Fibroblast of lung (primary cell): Measurements from ENCODE around the gene CERS6.

Source experiments
- EZH2 ChIP-seq: IDR thresholded peaks from 2 replicates; pipeline ENCODE4 v1.5.1; 2012; ENCODE audit warnings: low read length, control low read depth, mild to moderate bottlenecking; ENCODE audit errors: missing control alignments
- TF ChIP-seq, protein P1 (sequence below), 2 donors: IDR thresholded peaks in 1 of 2; conservative IDR thresholded peaks in 1 of 2; 1 replicate in 1 of 2; 2 replicates in 1 of 2; pipeline ENCODE4 v1.5.1; 2011 to 2012; ENCODE audit warnings: low read length in 2 of 2, control low read depth in 1 of 2, inconsistent platforms in 1 of 2, low read depth in 1 of 2, mild to moderate bottlenecking in 1 of 2

DNA sequence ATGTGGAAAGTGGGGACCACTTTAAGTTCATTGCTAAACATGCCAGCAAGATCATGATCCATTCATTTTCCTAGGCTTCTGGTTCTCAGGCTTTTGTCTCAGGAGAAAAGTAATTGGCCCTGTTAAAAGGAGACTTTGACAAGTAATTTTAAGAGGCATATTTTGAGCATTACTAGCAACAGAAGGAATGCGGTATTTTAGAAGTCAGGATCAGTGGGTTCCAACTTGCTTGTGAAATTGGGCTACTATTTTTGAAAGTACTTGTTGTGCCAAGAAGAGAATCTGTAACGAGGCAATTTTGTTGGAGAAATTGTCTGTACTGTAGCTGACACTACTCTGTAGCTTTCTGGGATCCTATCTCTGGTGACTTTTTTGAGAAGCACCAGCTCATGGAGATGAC, 59.4 kb downstream of the CERS6 start:
- TF ChIP-seq, protein P1, sequence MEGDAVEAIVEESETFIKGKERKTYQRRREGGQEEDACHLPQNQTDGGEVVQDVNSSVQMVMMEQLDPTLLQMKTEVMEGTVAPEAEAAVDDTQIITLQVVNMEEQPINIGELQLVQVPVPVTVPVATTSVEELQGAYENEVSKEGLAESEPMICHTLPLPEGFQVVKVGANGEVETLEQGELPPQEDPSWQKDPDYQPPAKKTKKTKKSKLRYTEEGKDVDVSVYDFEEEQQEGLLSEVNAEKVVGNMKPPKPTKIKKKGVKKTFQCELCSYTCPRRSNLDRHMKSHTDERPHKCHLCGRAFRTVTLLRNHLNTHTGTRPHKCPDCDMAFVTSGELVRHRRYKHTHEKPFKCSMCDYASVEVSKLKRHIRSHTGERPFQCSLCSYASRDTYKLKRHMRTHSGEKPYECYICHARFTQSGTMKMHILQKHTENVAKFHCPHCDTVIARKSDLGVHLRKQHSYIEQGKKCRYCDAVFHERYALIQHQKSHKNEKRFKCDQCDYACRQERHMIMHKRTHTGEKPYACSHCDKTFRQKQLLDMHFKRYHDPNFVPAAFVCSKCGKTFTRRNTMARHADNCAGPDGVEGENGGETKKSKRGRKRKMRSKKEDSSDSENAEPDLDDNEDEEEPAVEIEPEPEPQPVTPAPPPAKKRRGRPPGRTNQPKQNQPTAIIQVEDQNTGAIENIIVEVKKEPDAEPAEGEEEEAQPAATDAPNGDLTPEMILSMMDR (conservative IDR thresholded peaks at IDR 0.05 in 1 of 2, IDR thresholded peaks at IDR 0.05 in 1 of 2; ENCODE audit: low read depth in 1 of 2, low read length in 2 of 2), result no peak
- TF ChIP-seq EZH2, result no peak
